Natural killer cell (primary cell): ENCODE results near the gene GLIS1. TPM values are rescaled to one million over a fixed set of nuclear protein-coding genes. Genes with fewer than 3 reads are reported as not detected.

ENCODE experiments used
- ATAC-seq, 3 donors: fragments of 150-1000 bp in 2 of 3; fragments of 200-7000 bp in 1 of 3; cut with Tn5 transposase; 1 replicate in 1 of 3; 2 replicates in 2 of 3; pipeline ENCODE4 v1.10.0; 2021; ENCODE audit warnings: mild to moderate bottlenecking in 2 of 3, moderate library complexity in 2 of 3
- DNase-seq, 2 donors: peaks; one replicate each; pipeline versions ENCODE4 v3.0.0 to v3.0.0-alpha.2; 2013 to 2021; ENCODE audit warnings: mixed read lengths in 1 of 2
- H3K27ac ChIP-seq: one replicate; pipeline ENCODE4 v1.5.1; 2013; ENCODE audit warnings: mild to moderate bottlenecking, low read length
- H3K27me3 ChIP-seq: one replicate; pipeline ENCODE4 v1.6.1; 2013; ENCODE audit warnings: low read length; ENCODE audit not compliant: control insufficient read depth, insufficient read depth
- H3K36me3 ChIP-seq: one replicate; pipeline ENCODE4 v1.6.1; 2013; ENCODE audit warnings: low read length; ENCODE audit not compliant: control insufficient read depth, insufficient read depth
- H3K4me1 ChIP-seq: one replicate; pipeline ENCODE4 v1.6.1; 2013; ENCODE audit warnings: low read length; ENCODE audit not compliant: control insufficient read depth, insufficient read depth
- H3K4me3 ChIP-seq: one replicate; pipeline ENCODE4 v1.5.1; 2013; ENCODE audit warnings: low read length
- H3K9me3 ChIP-seq: one replicate; pipeline ENCODE4 v1.6.1; 2013; ENCODE audit warnings: low read length; ENCODE audit not compliant: control insufficient read depth, insufficient read depth
- H3K27ac Mint-ChIP-seq, 2 donors: one replicate each; pipeline ENCODE4 v1.8.0; 2022; ENCODE audit warnings: mild to moderate bottlenecking in 2 of 2, mixed read lengths in 2 of 2, moderate library complexity in 1 of 2
- H3K27me3 Mint-ChIP-seq, 2 donors: one replicate each; pipeline ENCODE4 v1.8.0; 2022; ENCODE audit warnings: low read depth in 2 of 2, mixed read lengths in 2 of 2
- H3K36me3 Mint-ChIP-seq: one replicate; pipeline ENCODE4 v1.8.0; 2022; ENCODE audit warnings: mixed read lengths
- H3K4me1 Mint-ChIP-seq, 2 donors: one replicate each; pipeline ENCODE4 v1.8.0; 2022; ENCODE audit warnings: mixed read lengths in 2 of 2
- H3K4me3 Mint-ChIP-seq: one replicate; pipeline ENCODE4 v1.8.0; 2022; ENCODE audit warnings: mild to moderate bottlenecking, moderate library complexity, mixed read lengths
- H3K9me3 Mint-ChIP-seq, 2 donors: one replicate each; pipeline ENCODE4 v1.8.0; 2022; ENCODE audit warnings: mixed read lengths in 2 of 2
- WGBS: methylation state at CpG from one replicate; pipeline ENCODE4 v1.1.7; 2013; ENCODE audit warnings: missing lambda C conversion rate; ENCODE audit not compliant: insufficient coverage; 5-methylcytosine and 5-hydroxymethylcytosine counted together
- intact Hi-C: fragments of 100-400 bp; cut with micrococcal nuclease; formaldehyde crosslinking; loops from one replicate; pipeline ENCODE4 v1.14.2; 2022
- total RNA-seq, 4 donors: library from RNA; stranded (reverse); fragments of 120-200 nt in 1 of 4; gene quantifications; one replicate each; pipeline versions ENCODE4 v1.2.3 to v1.2.4, GENCODE V29; 2013 to 2022
- TF ChIP-seq, protein P1 (sequence below): fragments of 200-600 bp; IDR thresholded peaks from one replicate; pipeline ENCODE4 v1.8.0; 2022; ENCODE audit warnings: antibody characterized with exemption

The GLIS1 gene
- total RNA-seq, 3 donors from 2014 or later (not counting 1 experiment from before 2014, with no cell fraction given) = not detected

DNA sequence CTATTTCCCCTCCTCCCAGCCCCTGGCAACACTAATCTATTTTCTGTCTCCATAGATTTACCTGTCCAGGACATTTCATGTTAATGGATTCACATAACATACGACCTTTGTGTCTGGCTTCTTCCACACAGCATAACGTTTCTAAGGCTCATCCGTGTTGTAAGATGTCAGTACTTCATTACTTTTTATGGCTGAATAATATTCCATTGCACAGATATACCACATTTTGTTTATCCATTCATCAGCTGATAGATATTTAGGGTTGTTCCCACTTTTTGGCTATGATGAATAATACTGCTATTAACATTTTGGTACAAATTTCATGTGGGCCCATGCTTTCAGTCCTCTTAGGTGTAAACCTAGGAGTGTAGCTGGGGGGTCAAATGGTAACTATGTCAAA, 38.2 kb downstream of the GLIS1 start:
- Mint-ChIP-seq H3K9me3 (no peaks in the 10 kb centered on the region), H3K4me3 (no peak overlapping the region), H3K4me1 (no peaks in the 10 kb centered on the region), H3K27me3 (peaks cover 0 to 3% of the 10 kb centered on the region in 2 donors), H3K27ac (no peak overlapping the region), H3K36me3 (no peaks in the 10 kb centered on the region)
- TF ChIP-seq, protein P1, sequence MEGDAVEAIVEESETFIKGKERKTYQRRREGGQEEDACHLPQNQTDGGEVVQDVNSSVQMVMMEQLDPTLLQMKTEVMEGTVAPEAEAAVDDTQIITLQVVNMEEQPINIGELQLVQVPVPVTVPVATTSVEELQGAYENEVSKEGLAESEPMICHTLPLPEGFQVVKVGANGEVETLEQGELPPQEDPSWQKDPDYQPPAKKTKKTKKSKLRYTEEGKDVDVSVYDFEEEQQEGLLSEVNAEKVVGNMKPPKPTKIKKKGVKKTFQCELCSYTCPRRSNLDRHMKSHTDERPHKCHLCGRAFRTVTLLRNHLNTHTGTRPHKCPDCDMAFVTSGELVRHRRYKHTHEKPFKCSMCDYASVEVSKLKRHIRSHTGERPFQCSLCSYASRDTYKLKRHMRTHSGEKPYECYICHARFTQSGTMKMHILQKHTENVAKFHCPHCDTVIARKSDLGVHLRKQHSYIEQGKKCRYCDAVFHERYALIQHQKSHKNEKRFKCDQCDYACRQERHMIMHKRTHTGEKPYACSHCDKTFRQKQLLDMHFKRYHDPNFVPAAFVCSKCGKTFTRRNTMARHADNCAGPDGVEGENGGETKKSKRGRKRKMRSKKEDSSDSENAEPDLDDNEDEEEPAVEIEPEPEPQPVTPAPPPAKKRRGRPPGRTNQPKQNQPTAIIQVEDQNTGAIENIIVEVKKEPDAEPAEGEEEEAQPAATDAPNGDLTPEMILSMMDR = no peak
- WGBS = 82% methylated on average over 3 of the region's 3 CpGs
- Histone ChIP-seq H3K4me3 (no peak overlapping the region), H3K36me3 (no peaks in the 10 kb centered on the region), H3K4me1 (no peaks in the 10 kb centered on the region), H3K27me3 (no peaks in the 10 kb centered on the region), H3K9me3 (no peaks in the 10 kb centered on the region), H3K27ac (no peak overlapping the region)
- DNase-seq (no peak), ATAC-seq (no peak)
- intact Hi-C loops = no loop called here

DNA sequence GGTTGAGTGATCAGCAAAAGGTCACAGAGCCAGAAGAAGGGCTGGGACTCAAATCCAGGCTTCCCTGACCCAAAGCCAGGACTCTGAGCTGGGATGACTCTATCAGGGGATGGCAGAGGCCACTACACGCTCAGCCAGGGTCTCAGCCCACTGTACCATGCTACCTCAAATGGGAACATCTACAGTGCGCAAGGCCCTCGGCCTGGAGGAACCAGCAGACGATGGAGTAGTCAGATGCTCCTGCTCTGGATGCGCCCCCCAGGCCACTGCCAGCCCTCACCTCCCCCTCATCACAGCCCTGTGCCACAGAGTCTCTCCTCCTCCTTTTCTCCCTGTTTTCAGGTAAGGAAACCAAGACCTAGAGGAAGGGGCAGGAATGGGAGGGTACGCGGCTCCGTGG, 39.0 kb downstream of the GLIS1 start:
- intact Hi-C loops = no loop called here
- Histone ChIP-seq H3K27me3 (no peaks in the 10 kb centered on the region), H3K9me3 (no peaks in the 10 kb centered on the region), H3K4me3 (no peak overlapping the region), H3K4me1 (no peaks in the 10 kb centered on the region), H3K27ac (no peak overlapping the region), H3K36me3 (no peaks in the 10 kb centered on the region)
- Mint-ChIP-seq H3K27ac (no peak overlapping the region), H3K36me3 (no peaks in the 10 kb centered on the region), H3K9me3 (no peaks in the 10 kb centered on the region), H3K4me1 (no peaks in the 10 kb centered on the region), H3K4me3 (no peak overlapping the region), H3K27me3 (peaks cover 0 to 3% of the 10 kb centered on the region in 2 donors)
- DNase-seq = no peak
- TF ChIP-seq, protein P1 = no peak
- 94% methylated on average over 7 of the region's 8 CpGs for WGBS
- no peak for ATAC-seq

DNA sequence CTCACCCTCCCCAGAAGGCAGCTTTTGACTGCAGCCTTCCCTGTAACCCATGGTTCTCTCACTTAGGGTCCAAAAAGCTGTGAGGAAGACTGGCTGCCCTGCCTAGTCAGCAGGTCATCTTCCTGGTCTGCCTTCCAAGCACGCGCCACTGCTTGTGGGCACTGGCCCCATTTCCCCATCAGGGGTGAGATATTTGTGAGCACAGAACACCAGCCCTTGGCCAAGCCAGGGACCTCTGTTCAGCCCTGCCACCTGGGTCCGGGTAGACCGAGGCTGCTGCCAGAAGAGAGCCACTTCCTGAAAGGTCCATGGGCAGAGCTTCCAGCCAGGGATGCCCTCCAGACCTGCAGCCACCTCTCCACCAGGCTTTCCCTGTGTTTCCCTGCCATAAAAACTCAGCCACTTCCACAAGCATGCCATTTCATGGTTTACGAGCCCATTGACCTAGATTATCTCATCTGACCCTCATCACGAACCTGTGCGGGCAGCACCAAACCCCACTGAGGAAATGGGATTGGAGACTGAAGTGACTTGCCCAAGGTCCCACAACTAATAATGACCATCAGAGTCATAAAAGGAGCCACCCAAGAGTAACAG, 40.5 kb downstream of the GLIS1 start:
- Histone ChIP-seq H3K27me3 (no peaks in the 10 kb centered on the region), H3K27ac (no peak overlapping the region), H3K9me3 (no peaks in the 10 kb centered on the region), H3K36me3 (no peaks in the 10 kb centered on the region), H3K4me3 (no peak overlapping the region), H3K4me1 (no peaks in the 10 kb centered on the region)
- ATAC-seq (no peak), DNase-seq (no peak)
- TF ChIP-seq, protein P1 = no peak
- no peak overlapping the region for H3K27ac Mint-ChIP-seq
- no peaks in the 10 kb centered on the region for H3K9me3 Mint-ChIP-seq
- intact Hi-C loops = no loop called here
- H3K4me1 Mint-ChIP-seq = no peaks in the 10 kb centered on the region
- peaks cover 0 to 3% of the 10 kb centered on the region in 2 donors for H3K27me3 Mint-ChIP-seq
- WGBS = 87% methylated on average over 7 of the region's 7 CpGs
- H3K4me3 Mint-ChIP-seq = no peak overlapping the region
- no peaks in the 10 kb centered on the region for H3K36me3 Mint-ChIP-seq
